ENCODE measurements around the gene NAA25. TPM values are rescaled to one million over a fixed set of nuclear protein-coding genes. Genes with fewer than 3 reads are reported as not detected.
"Not testable (repeated sequence)": the region's sequence is repeated elsewhere in the genome, so short reads cannot be mapped to it uniquely, and the experiment has no call there.

The NAA25 gene
- total and polyA plus RNA-seq, 5 donors: 4.6 to 21.7 (median 15.6) TPM

DNA sequence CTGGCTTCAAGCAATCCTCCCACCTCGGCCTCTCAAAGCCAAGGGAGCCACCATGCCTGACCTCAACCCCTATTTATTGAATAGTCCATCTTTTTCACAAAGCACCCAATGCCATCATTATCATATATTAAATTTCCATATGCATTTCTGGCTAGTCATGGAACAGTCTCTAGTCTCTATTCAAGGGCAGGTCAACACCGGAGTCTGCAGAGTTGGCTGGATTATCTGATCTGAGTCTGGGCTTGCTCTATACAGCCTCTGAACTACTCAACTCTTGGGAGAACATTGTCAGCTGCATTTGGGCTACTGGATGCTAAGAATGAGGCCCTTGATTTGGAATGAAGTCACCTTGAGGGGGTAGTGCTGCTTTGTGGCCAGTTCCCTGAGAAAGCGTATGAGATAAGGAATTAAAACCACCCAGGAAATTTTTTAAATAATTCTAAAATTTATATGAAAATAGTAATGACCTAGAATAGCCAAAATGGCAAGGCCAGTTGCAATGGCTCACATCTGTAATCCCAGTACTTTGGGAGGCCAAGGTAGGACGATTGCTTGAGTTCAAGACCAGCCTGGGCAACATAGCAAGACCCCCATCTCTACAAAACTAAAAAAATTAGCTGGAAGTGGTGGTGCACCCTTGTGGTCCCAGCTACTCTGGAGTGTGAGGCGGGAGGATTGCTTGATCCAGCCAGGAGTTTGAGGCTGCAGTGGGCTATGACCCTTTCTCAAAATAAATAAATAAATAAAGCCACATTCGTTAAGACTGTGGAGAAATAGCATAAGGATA lies 6.9 kb upstream of the NAA25 start:
- no peak for DNase-seq
- Histone ChIP-seq H3K9me3 (ENCODE audit: control insufficient read depth, low read length) (no peaks in the 10 kb centered on the region), H3K4me3 (ENCODE audit: low read length) (no peak overlapping the region), H3K27ac (ENCODE audit: low read length) (no peak overlapping the region), H3K4me1 (ENCODE audit: control insufficient read depth, insufficient read depth, low read length) (peaks cover 4% of the 10 kb centered on the region), H3K27me3 (ENCODE audit: control insufficient read depth, insufficient read depth) (no peaks in the 10 kb centered on the region)
- 91% methylated on average over 6 of the region's 6 CpGs for WGBS
- no peak for ATAC-seq
- intact Hi-C loops (cut with DNase I): no loop called here

- intact Hi-C loops (cut with DNase I): no loop called here
- Histone ChIP-seq H3K4me1 (ENCODE audit: control insufficient read depth, insufficient read depth, low read length) (peaks cover 4% of the 10 kb centered on the region), H3K4me3 (ENCODE audit: low read length) (no peak overlapping the region), H3K9me3 (ENCODE audit: control insufficient read depth, low read length) (no peaks in the 10 kb centered on the region), H3K27ac (ENCODE audit: low read length) (no peak overlapping the region), H3K27me3 (ENCODE audit: control insufficient read depth, insufficient read depth) (no peaks in the 10 kb centered on the region)
- DNase-seq: no peak
- WGBS: 93% methylated on average over 6 of the region's 6 CpGs
- ATAC-seq: no peak
Observed at GRCh38 chr12:112112409-112113133, 4.0 kb upstream of the NAA25 start.

DNA sequence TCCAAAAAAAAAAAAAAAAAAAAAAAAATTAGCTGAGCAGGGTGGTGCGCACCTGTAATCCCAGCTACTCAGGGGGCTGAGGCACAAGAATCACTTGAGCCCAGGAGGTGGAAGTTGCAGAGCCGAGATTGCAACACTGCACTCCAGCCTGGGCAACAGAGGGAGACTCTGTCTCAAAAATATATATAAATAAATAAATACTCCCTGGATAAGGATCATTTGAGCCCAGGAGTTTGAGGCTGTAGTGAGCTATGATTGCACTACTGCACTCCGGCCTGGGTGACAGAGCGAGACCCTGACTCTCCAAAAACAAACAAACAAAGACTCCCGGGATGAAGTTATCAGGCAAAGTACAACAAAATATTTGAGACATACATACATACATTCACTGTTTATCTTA lies 3.3 kb upstream of the NAA25 start:
- Histone ChIP-seq H3K27me3 (ENCODE audit: control insufficient read depth, insufficient read depth) (no peaks in the 10 kb centered on the region), H3K27ac (ENCODE audit: low read length) (no peak overlapping the region), H3K9me3 (ENCODE audit: control insufficient read depth, low read length) (no peaks in the 10 kb centered on the region), H3K4me1 (ENCODE audit: control insufficient read depth, insufficient read depth, low read length) (peaks cover 6% of the 10 kb centered on the region), H3K4me3 (ENCODE audit: low read length) (no peak overlapping the region)
- ATAC-seq: no peak
- DNase-seq: no peak
- intact Hi-C loops (cut with DNase I): no loop called here
- WGBS: 81% methylated on average over 5 of the region's 5 CpGs

DNA sequence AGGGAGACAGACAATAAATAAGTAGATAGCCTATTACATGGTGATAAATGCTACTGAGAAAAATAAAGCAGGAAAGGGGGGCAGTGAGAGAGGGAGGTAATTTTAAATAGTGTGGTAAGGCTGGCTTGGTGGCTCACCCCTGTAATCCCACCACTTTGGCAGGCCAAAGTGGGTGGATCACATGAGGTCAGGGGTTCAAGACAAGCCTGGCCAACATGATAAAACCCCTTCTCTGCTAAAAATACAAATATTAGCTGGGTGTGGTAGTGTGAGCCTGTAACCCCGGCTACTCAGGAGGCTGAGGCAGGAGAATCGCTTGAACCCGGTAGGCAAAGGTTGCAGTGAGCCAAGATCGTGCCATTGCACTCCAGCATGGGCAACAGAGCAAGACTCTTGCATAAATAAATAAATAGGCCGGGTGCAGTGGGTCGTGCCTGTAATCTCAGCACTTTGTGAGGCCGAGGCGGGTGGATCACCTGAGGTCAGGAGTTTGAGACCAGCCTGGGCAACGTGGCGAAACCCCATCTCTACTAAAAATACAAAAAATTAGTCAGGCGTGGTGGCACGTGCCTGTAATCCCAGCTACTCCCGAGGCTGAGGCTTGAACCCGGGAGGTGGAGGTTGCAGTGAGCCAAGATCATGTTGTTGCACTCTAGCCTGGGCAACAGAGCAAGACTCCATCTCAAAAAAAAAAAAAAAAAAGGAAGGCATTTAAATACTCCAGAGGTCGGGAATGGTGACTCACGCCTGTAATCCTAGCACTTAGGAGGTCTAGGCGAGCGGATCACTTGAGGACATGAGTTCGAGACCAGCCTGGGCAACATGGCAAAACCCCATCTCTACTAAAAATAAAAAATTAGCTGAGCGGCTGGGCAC lies 2.4 kb upstream of the NAA25 start:
- H3K9me3 ChIP-seq (ENCODE audit: control insufficient read depth, low read length); H3K27ac ChIP-seq (ENCODE audit: low read length); DNase-seq; ATAC-seq; H3K4me3 ChIP-seq (ENCODE audit: low read length); intact Hi-C loops (cut with DNase I); H3K27me3 ChIP-seq (ENCODE audit: control insufficient read depth, insufficient read depth); H3K4me1 ChIP-seq (ENCODE audit: control insufficient read depth, insufficient read depth, low read length): not testable (repeated sequence)
- WGBS: 89% methylated on average over 20 of the region's 20 CpGs

- WGBS: 20% methylated on average over 13 of the region's 13 CpGs
- peak in 2 of 3 donors; percentile 43 to 72 for DNase-seq
- Histone ChIP-seq H3K9me3 (ENCODE audit: control insufficient read depth, low read length) (no peaks in the 10 kb centered on the region), H3K4me1 (ENCODE audit: control insufficient read depth, insufficient read depth, low read length) (peaks cover 6% of the 10 kb centered on the region), H3K27me3 (ENCODE audit: control insufficient read depth, insufficient read depth) (no peaks in the 10 kb centered on the region), H3K27ac (ENCODE audit: low read length) (peak overlapping the region; percentile 95), H3K4me3 (ENCODE audit: low read length) (peak overlapping the region; percentile 57)
- peak; percentile 3 to 14 for ATAC-seq
- intact Hi-C loops (cut with DNase I): no loop called here
Observed at GRCh38 chr12:112107306-112108201, 1.0 kb downstream of the NAA25 start.

DNA sequence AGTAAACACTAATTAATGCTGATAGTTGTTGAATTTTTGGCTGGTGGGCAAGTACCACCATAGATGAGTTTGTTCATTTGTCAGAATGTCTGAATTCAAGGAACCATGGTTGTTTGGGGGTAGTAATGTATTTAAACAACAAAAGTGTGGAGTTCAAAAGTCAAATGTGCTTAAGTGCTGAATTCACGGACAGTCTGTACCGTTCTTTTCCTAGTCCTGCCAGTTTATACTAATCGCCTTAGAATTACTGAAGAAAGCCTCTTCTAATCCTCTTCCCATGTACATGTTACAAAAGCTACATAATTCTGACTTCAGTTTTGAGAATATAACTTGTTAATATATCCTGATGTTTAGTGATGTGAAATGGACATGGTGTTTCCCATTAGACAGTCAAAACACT lies 2.7 kb downstream of the NAA25 start:
- Histone ChIP-seq H3K27me3 (ENCODE audit: control insufficient read depth, insufficient read depth) (no peaks in the 10 kb centered on the region), H3K9me3 (ENCODE audit: control insufficient read depth, low read length) (no peaks in the 10 kb centered on the region), H3K4me1 (ENCODE audit: control insufficient read depth, insufficient read depth, low read length) (peaks cover 6% of the 10 kb centered on the region), H3K27ac (ENCODE audit: low read length) (no peak overlapping the region), H3K4me3 (ENCODE audit: low read length) (no peak overlapping the region)
- DNase-seq (no peak), ATAC-seq (no peak)
- intact Hi-C loops (cut with DNase I): no loop called here
- 63% methylated on average over 3 of the region's 3 CpGs for WGBS

- intact Hi-C loops (cut with DNase I): no loop called here
- ATAC-seq: no peak
- no peak overlapping the region for H3K4me3 ChIP-seq (ENCODE audit: low read length)
- peaks cover 6% of the 10 kb centered on the region for H3K4me1 ChIP-seq (ENCODE audit: control insufficient read depth, insufficient read depth, low read length)
- WGBS: 84% methylated on average over 8 of the region's 8 CpGs
- DNase-seq: no peak
- H3K9me3 ChIP-seq (ENCODE audit: control insufficient read depth, low read length): no peaks in the 10 kb centered on the region
- no peak overlapping the region for H3K27ac ChIP-seq (ENCODE audit: low read length)
- H3K27me3 ChIP-seq (ENCODE audit: control insufficient read depth, insufficient read depth): no peaks in the 10 kb centered on the region
Observed at GRCh38 chr12:112103758-112104503, 4.7 kb downstream of the NAA25 start.

DNA sequence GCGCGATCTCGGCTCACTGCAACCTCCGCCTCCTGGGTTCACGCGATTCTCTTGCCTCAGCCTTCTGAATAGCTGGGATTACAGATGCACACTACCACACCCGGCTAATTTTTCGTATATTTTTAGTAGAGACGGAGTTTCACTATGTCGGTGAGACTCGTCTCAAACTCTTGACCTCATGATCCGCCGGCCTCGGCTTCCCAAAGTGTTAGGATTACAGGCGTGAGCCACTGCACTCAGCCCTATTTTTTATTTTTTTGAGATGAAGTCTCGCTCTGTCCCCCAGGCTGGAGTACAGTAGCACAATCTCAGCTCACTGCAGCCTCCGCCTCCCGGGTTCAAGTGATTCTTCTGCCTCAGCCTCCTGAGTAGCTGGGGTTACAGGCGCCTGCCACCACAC lies 5.8 kb downstream of the NAA25 start:
- H3K9me3 ChIP-seq (ENCODE audit: control insufficient read depth, low read length); DNase-seq; H3K27me3 ChIP-seq (ENCODE audit: control insufficient read depth, insufficient read depth); ATAC-seq; intact Hi-C loops (cut with DNase I); H3K4me3 ChIP-seq (ENCODE audit: low read length); H3K4me1 ChIP-seq (ENCODE audit: control insufficient read depth, insufficient read depth, low read length); H3K27ac ChIP-seq (ENCODE audit: low read length): not testable (repeated sequence)
- 90% methylated on average over 19 of the region's 19 CpGs for WGBS

DNA sequence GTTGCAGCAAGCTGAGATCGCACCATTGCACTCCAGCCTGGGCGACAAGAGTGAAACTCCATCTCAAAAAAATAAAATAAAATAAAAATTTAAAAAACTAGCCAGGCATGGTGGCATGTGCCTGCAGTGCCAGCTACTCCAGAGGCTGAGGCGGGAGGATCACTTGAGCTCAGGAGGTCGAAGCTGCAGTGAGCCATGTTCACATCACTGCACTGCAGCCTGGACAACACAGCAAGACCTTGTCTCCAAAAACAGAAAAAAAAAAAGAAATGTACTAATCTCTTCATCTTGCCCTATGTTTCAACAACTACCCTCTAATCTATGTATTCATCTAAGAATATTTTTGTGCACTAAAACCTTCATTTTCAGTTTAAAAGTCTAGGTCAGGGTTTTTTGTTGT lies 6.5 kb downstream of the NAA25 start:
- no peak overlapping the region for H3K4me3 ChIP-seq (ENCODE audit: low read length)
- intact Hi-C loops (cut with DNase I): no loop called here
- DNase-seq: no peak
- WGBS: over 99% methylated on average over 4 of the region's 4 CpGs
- H3K27me3 ChIP-seq (ENCODE audit: control insufficient read depth, insufficient read depth): no peaks in the 10 kb centered on the region
- H3K27ac ChIP-seq (ENCODE audit: low read length): no peak overlapping the region
- H3K9me3 ChIP-seq (ENCODE audit: control insufficient read depth, low read length): no peaks in the 10 kb centered on the region
- peaks cover 6% of the 10 kb centered on the region for H3K4me1 ChIP-seq (ENCODE audit: control insufficient read depth, insufficient read depth, low read length)
- no peak for ATAC-seq

- H3K4me3 ChIP-seq (ENCODE audit: low read length); intact Hi-C loops (cut with DNase I); H3K27ac ChIP-seq (ENCODE audit: low read length); ATAC-seq; H3K4me1 ChIP-seq (ENCODE audit: control insufficient read depth, insufficient read depth, low read length); H3K27me3 ChIP-seq (ENCODE audit: control insufficient read depth, insufficient read depth); DNase-seq; H3K9me3 ChIP-seq (ENCODE audit: control insufficient read depth, low read length): not testable (repeated sequence)
- 98% methylated on average over 15 of the region's 15 CpGs for WGBS
Observed at GRCh38 chr12:112100500-112100899, 8.1 kb downstream of the NAA25 start.

Data from right cardiac atrium (tissue), 5 donors.